ENCODE measurements around the gene ANKRD29.

- TF ChIP-seq EZH2phosphoT487 (IDR thresholded peaks at IDR 0.05; ENCODE audit: borderline replicate concordance, low read depth, low read length) (no peak), CTCF (conservative IDR thresholded peaks at IDR 0.05; ENCODE audit: low read length) (no peak)
Observed at GRCh38 chr18:23636071-23636399, 26.7 kb downstream of the ANKRD29 start.

Measured in OCI-LY7 (cell line).